Measurements from ENCODE around the gene TAS2R14.

DNA sequence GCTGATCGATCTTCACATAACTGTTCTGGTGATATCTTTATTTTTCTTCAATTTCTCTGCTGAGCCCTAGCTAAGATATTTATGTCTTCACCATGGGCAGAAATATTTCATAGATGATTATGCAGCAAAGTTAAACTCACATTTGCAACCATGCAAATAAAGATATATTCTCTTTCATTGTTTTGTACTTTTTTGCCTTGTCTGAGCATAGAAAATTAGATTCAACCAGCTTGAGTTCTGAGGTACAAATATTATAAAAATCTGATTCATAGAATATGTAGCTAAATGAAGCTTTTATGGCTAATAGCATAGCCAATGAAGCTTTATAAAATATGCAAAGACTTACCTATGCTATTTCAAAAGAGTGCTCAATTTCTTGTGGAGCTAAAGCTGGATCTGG, 29.6 kb downstream of the TAS2R14 start, which contains the start of gene TAS2R13:
- TF ChIP-seq POLR2AphosphoS5 (IDR thresholded peaks at IDR 0.05; ENCODE audit: low read depth, low read length): no peak
- TF ChIP-seq, protein P1, sequence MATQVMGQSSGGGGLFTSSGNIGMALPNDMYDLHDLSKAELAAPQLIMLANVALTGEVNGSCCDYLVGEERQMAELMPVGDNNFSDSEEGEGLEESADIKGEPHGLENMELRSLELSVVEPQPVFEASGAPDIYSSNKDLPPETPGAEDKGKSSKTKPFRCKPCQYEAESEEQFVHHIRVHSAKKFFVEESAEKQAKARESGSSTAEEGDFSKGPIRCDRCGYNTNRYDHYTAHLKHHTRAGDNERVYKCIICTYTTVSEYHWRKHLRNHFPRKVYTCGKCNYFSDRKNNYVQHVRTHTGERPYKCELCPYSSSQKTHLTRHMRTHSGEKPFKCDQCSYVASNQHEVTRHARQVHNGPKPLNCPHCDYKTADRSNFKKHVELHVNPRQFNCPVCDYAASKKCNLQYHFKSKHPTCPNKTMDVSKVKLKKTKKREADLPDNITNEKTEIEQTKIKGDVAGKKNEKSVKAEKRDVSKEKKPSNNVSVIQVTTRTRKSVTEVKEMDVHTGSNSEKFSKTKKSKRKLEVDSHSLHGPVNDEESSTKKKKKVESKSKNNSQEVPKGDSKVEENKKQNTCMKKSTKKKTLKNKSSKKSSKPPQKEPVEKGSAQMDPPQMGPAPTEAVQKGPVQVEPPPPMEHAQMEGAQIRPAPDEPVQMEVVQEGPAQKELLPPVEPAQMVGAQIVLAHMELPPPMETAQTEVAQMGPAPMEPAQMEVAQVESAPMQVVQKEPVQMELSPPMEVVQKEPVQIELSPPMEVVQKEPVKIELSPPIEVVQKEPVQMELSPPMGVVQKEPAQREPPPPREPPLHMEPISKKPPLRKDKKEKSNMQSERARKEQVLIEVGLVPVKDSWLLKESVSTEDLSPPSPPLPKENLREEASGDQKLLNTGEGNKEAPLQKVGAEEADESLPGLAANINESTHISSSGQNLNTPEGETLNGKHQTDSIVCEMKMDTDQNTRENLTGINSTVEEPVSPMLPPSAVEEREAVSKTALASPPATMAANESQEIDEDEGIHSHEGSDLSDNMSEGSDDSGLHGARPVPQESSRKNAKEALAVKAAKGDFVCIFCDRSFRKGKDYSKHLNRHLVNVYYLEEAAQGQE (IDR thresholded peaks at IDR 0.05; ENCODE audit: insufficient read depth in 1 of 2, low read depth in 2 of 2, low read length in 2 of 2): no peak

Data from PFSK-1 (cell line).